Effector memory CD4-positive, alpha-beta T cell (primary cell): Measurements from ENCODE around the gene NSL1.
"Not testable (repeated sequence)": the region's sequence is repeated elsewhere in the genome, so short reads cannot be mapped to it uniquely, and the experiment has no call there.

ENCODE experiments used
- DNase-seq, 3 donors: peaks; one replicate each; pipeline ENCODE4 v3.0.0-alpha.2; 2020
- H3K27ac ChIP-seq: 2 replicates; pipeline ENCODE4 v1.7.0; 2013; ENCODE audit warnings: mild to moderate bottlenecking, low read length, moderate library complexity; ENCODE audit not compliant: insufficient read depth, poor library complexity, severe bottlenecking
- H3K27me3 ChIP-seq: replicated peaks from 2 replicates; pipeline ENCODE4 v1.7.0; 2013; ENCODE audit warnings: mild to moderate bottlenecking, low read length; ENCODE audit not compliant: insufficient read depth, control insufficient read depth, poor library complexity, severe bottlenecking
- H3K36me3 ChIP-seq: 2 replicates; pipeline ENCODE4 v1.7.0; 2013; ENCODE audit warnings: mild to moderate bottlenecking, low read length, moderate library complexity; ENCODE audit not compliant: control insufficient read depth, insufficient read depth
- H3K4me1 ChIP-seq: 2 replicates; pipeline ENCODE4 v1.7.0; 2013; ENCODE audit warnings: low read length, mild to moderate bottlenecking; ENCODE audit not compliant: control insufficient read depth, insufficient read depth, poor library complexity, severe bottlenecking
- H3K4me3 ChIP-seq: 2 replicates; pipeline ENCODE4 v1.7.0; 2013; ENCODE audit warnings: low read length, low read depth, mild to moderate bottlenecking; ENCODE audit not compliant: insufficient read depth, poor library complexity, severe bottlenecking
- H3K9me3 ChIP-seq: 2 replicates; pipeline ENCODE4 v1.7.0; 2013; ENCODE audit warnings: mild to moderate bottlenecking, low read length, moderate library complexity; ENCODE audit not compliant: control insufficient read depth

Gene NSL1

DNA sequence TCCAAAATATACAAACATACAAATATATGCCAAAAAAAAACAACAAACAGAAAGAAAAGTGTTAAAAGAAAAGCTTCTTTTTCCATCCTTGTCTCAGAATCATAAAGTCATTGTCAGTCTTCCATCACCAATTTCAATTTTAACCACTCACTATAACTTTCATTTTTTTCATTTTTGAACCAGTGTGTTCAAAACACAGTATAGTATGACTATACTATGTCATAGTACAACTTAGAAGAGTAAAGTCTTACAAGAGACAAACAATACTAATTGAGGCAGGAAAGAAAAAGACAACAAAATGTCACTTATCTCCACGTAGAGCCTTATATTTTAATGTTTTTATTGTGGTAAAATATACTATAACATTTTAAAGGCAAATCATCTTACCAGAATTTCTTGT, 7.6 kb downstream of the NSL1 start:
- H3K9me3 ChIP-seq, result no peaks in the 10 kb centered on the region
- no peak for DNase-seq
- H3K4me1 ChIP-seq, result no peaks in the 10 kb centered on the region
- no peak overlapping the region for H3K27ac ChIP-seq
- H3K4me3 ChIP-seq, result no peak overlapping the region
- no peaks in the 10 kb centered on the region for H3K27me3 ChIP-seq
- H3K36me3 ChIP-seq, result peaks cover 29% of the 10 kb centered on the region

DNA sequence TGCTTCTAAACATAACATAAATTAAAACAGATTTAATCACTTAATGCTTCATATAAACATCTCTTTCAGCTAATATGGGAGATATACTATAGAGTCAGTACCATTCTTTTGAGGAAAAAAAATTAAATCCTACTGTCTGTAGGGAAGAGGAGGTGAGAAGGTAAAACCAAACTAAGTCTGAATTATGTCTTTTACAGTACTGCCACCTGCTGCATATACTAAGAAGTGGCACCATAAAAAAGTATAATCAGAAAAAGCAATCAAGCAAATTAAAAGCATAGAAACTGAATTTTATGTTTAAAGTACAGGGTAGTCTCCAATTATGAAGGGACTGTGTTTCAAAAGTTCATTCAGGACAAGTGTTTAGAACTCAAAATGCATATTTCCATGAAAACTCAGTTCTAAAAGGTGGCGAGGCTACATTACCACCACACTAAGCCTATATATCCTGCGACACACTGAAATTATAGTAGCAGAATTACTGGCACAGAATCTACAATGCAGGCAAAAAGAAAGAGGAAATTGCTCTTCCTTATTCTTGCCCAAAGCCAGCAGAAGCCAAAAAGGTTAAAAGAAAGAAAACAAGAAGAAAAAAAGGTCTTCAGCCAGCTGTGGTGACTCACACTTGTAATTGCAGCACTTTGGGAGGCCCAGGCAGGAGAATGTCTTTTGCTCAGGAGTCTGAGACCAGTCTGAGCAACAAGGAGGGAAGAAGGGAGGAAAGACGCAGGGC, 9.0 kb downstream of the NSL1 start:
- no peak for DNase-seq
- Histone ChIP-seq H3K4me3 (no peak overlapping the region), H3K27ac (no peak overlapping the region), H3K9me3 (no peaks in the 10 kb centered on the region), H3K27me3 (no peaks in the 10 kb centered on the region), H3K36me3 (peaks cover 29% of the 10 kb centered on the region), H3K4me1 (no peaks in the 10 kb centered on the region)

DNA sequence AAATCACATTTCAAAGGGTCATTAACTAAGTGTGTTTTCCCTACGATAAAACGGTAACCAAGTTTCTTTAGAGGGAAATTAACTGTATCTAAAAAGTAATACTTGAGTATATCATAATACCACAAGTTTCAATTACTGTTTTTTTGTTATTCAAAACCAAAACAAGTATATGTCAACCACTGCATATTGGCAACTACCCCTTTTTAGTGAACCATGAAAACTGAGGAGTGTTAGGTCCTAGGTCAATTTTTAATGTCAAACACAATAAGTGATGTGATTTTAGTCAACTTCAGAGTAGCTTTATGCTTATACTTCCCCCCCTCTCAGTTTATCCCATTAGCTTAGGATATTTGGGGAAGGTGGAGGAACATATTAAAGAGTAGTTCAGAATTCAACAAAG, 10.4 kb downstream of the NSL1 start:
- H3K36me3 ChIP-seq, result peaks cover 29% of the 10 kb centered on the region

DNA sequence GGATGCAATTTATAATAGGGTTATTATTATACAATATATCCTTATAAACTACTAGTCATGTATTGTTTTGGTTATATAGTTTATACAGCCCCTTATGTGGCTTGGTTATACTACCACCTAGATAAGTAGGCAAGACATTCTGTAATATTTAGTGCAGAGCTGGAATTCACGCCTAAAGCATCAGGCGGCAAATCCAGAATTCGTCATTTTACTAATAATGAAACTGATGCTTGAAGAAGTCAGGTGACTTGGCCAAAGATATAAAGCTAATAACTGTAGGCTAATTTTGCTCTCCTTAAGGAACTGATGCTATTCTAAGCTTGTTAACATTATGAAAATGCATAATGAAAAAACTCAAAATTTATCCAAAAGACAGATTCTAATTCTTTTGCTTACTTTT, 10.8 kb downstream of the NSL1 start:
- no peaks in the 10 kb centered on the region for H3K4me1 ChIP-seq
- DNase-seq, result no peak
- peaks cover 26% of the 10 kb centered on the region for H3K36me3 ChIP-seq
- H3K27me3 ChIP-seq, result no peaks in the 10 kb centered on the region
- H3K27ac ChIP-seq, result no peak overlapping the region
- H3K4me3 ChIP-seq, result no peak overlapping the region
- H3K9me3 ChIP-seq, result no peaks in the 10 kb centered on the region

More for the DNA sequence above, 10.4 kb downstream of the NSL1 start:
- no peak overlapping the region for H3K4me3 ChIP-seq
- no peak for DNase-seq
- H3K4me1 ChIP-seq, result no peaks in the 10 kb centered on the region
- H3K27ac ChIP-seq, result no peak overlapping the region
- no peaks in the 10 kb centered on the region for H3K27me3 ChIP-seq
- H3K9me3 ChIP-seq, result no peaks in the 10 kb centered on the region

DNA sequence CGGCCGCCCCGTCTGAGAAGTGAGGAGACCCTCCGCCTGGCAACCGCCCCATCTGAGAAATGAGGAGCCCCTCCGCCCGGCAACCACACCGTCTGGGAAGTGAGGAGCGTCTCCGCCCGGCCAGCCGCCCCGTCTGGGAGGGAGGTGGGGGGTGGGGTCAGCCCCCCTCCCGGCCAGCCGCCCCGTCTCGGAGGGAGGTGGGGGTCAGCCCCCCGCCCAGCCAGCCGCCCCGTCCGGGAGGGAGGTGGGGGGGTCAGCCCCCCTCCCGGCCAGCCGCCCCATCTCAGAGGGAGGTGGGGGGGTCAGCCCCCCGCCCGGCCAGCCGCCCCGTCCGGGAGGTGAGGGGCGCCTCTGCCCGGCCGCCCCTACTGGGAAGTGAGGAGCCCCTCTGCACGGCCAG, 12.5 kb downstream of the NSL1 start:
- H3K4me3 ChIP-seq, H3K27me3 ChIP-seq, H3K4me1 ChIP-seq, H3K9me3 ChIP-seq, DNase-seq, H3K27ac ChIP-seq: not testable (repeated sequence)
- peaks cover 12% of the 10 kb centered on the region for H3K36me3 ChIP-seq

DNA sequence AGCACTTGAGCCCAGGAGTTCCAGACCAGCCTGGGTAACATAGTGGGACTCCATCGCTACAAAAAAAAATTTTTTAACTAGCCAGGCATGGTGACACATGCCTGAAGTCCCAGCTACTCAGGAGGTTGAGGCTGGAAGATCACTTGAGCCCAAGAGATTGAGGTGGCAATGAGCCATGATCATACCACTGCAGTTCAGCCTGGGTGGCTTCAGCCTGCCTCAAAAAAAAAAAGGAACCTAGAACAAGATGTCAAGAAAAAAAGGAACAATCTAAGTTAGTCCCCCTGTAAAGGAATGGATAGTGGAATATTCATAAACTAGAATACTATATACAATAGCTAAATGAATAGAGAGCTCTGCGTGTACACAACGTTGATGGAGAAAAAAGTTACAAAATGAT, 14.4 kb downstream of the NSL1 start:
- H3K4me1 ChIP-seq, result no peaks in the 10 kb centered on the region
- no peak for DNase-seq
- no peak overlapping the region for H3K4me3 ChIP-seq
- H3K27ac ChIP-seq, result no peak overlapping the region
- peaks cover 3% of the 10 kb centered on the region for H3K36me3 ChIP-seq
- no peaks in the 10 kb centered on the region for H3K9me3 ChIP-seq
- no peaks in the 10 kb centered on the region for H3K27me3 ChIP-seq

DNA sequence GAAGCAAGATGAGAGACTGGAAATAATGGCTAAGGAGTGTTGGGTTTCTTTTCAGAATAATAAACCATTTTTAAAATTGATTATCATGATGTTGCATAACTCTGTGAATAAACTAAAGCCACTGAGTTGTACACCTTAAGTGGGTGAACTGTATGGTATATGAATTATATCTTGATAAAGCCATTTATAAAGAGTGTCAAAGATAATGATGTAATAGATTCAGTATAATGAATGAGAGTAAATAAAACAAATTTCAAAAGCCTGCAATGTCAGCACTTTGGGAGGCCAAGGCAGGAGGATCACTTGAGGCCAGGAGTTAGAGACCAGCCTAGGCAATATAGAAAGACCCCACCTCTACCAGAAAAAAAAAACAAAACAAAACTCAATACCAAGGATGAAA, 16.3 kb downstream of the NSL1 start:
- no peak overlapping the region for H3K4me3 ChIP-seq
- H3K4me1 ChIP-seq, result no peaks in the 10 kb centered on the region
- DNase-seq, result no peak
- no peaks in the 10 kb centered on the region for H3K36me3 ChIP-seq
- H3K9me3 ChIP-seq, result no peaks in the 10 kb centered on the region
- H3K27me3 ChIP-seq, result no peaks in the 10 kb centered on the region
- no peak overlapping the region for H3K27ac ChIP-seq

DNA sequence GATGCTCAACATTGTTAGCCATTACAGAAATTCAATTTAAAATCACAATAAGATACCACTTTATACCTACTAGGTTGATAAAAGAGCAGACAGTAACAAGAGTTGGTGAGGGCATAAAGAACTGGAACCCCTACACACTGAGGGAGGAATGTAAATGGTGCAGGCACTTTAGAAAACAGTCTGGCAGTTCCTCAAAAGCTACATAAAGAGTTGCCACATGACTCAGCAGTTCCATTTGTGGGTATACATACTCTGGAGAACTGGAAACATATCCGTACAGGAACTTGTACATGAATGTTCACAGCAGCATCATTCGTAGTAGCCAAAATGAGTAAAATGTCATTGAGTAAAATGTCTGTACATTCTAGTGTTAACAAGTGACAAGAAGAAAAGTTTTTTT, 17.0 kb downstream of the NSL1 start:
- peaks cover 4% of the 10 kb centered on the region for H3K36me3 ChIP-seq
- H3K27me3 ChIP-seq, result no peaks in the 10 kb centered on the region
- peaks cover 1% of the 10 kb centered on the region for H3K9me3 ChIP-seq
- no peak for DNase-seq
- no peaks in the 10 kb centered on the region for H3K4me1 ChIP-seq
- no peak overlapping the region for H3K4me3 ChIP-seq
- H3K27ac ChIP-seq, result no peak overlapping the region

DNA sequence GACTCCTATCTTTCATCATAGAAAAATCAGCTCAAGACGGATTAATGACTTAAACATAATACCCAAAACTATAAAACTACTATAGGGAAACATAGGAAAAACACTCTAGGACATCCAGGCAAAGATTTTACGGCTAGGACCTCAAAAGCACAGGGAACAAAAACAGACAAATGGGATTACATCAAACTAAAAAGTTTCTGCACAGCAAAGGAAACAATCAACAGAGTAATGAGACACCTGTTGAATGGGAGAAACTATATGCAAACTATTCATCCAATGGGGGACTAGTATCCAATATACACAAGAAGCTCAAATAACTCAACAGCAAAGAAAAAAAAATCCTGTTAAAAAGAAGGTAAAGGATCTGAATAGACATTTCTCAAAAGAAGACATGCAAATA, 18.6 kb downstream of the NSL1 start:
- H3K36me3 ChIP-seq, result peaks cover 4% of the 10 kb centered on the region
- no peak overlapping the region for H3K4me3 ChIP-seq
- H3K9me3 ChIP-seq, result peaks cover 8% of the 10 kb centered on the region
- H3K27me3 ChIP-seq, result no peaks in the 10 kb centered on the region
- H3K27ac ChIP-seq, result no peak overlapping the region
- no peak for DNase-seq
- H3K4me1 ChIP-seq, result no peaks in the 10 kb centered on the region

DNA sequence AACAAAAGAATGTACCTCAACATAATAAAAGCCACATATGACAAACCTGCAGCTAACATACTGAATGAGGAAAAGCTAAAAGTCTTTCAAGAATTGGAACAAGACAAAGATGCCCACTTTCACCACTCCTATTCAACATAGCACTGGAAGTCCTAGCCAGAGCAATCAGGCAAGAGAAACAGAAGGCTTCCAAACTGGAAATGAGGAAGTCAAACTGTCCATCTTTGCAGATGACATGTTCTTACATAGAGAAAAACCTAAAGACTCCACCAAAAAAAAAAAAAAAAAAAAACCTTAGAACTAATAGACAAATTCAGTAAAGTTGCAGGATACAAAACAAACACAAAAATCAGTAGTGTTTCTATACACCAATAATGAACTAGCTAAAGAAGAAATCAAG, 20.2 kb downstream of the NSL1 start:
- Histone ChIP-seq H3K36me3 (peaks cover 4% of the 10 kb centered on the region), H3K27me3 (no peaks in the 10 kb centered on the region), H3K4me3 (no peak overlapping the region), H3K9me3 (peaks cover 8% of the 10 kb centered on the region), H3K27ac (no peak overlapping the region), H3K4me1 (no peaks in the 10 kb centered on the region)
- DNase-seq, result no peak
